Liver (tissue), 9 donors: Measurements from ENCODE around the gene CLEC3B. TPM values are rescaled to one million over a fixed set of nuclear protein-coding genes. Genes with fewer than 3 reads are reported as not detected.

Experiments used
- DNase-seq: peaks from one replicate; pipeline ENCODE4 v3.0.0-alpha.2; 2017; ENCODE audit warnings: low spot score
- H3K27ac ChIP-seq, 2 donors: one replicate each; pipeline ENCODE4 v1.7.0; 2013; ENCODE audit warnings: inconsistent platforms in 2 of 2, low read length in 2 of 2, control low read depth in 1 of 2, low read depth in 1 of 2, mild to moderate bottlenecking in 1 of 2
- H3K27me3 ChIP-seq, 4 donors: one replicate each; pipeline versions ENCODE4 v1.6.1 to v1.7.0; 2013; ENCODE audit warnings: low read length in 3 of 4, inconsistent platforms in 1 of 4, mild to moderate bottlenecking in 1 of 4, moderate library complexity in 1 of 4; ENCODE audit not compliant: control insufficient read depth in 4 of 4, insufficient read depth in 4 of 4
- H3K36me3 ChIP-seq, 4 donors: one replicate each; pipeline versions ENCODE4 v1.6.1 to v1.7.0; 2013; ENCODE audit warnings: low read length in 3 of 4, mild to moderate bottlenecking in 3 of 4, low read depth in 1 of 4, moderate library complexity in 1 of 4; ENCODE audit not compliant: control insufficient read depth in 4 of 4, insufficient read depth in 3 of 4
- H3K4me1 ChIP-seq, 4 donors: one replicate each; pipeline versions ENCODE4 v1.6.1 to v1.7.0; 2013; ENCODE audit warnings: low read length in 3 of 4, mild to moderate bottlenecking in 3 of 4, moderate library complexity in 1 of 4; ENCODE audit not compliant: control insufficient read depth in 4 of 4, insufficient read depth in 4 of 4
- H3K4me3 ChIP-seq, 3 donors: one replicate each; pipeline versions ENCODE4 v1.6.1 to v1.7.0; 2013; ENCODE audit warnings: low read length in 3 of 3, control low read depth in 1 of 3, low read depth in 1 of 3, mild to moderate bottlenecking in 1 of 3
- H3K9ac ChIP-seq, 2 donors: one replicate each; pipeline ENCODE4 v1.7.0; 2013; ENCODE audit warnings: low read length in 2 of 2, mild to moderate bottlenecking in 2 of 2, moderate library complexity in 2 of 2, control low read depth in 1 of 2, low read depth in 1 of 2
- H3K9me3 ChIP-seq, 4 donors: one replicate each; pipeline versions ENCODE4 v1.6.1 to v1.7.0; 2013; ENCODE audit warnings: low read length in 3 of 4; ENCODE audit not compliant: control insufficient read depth in 4 of 4
- EGR1 ChIP-seq, 2 donors: IDR thresholded peaks; 2 replicates each; pipeline ENCODE4 v1.6.1; 2016 to 2018; ENCODE audit warnings: antibody characterized with exemption in 2 of 2, low read depth in 2 of 2
- FOXA1 ChIP-seq: IDR thresholded peaks from 2 replicates; pipeline ENCODE4 v1.6.1; 2016; ENCODE audit warnings: antibody characterized with exemption
- FOXA2 ChIP-seq: IDR thresholded peaks from 2 replicates; pipeline ENCODE4 v1.6.1; 2016; ENCODE audit warnings: antibody characterized with exemption
- GABPA ChIP-seq, 2 donors: IDR thresholded peaks in 1 of 2; conservative IDR thresholded peaks in 1 of 2; 2 replicates each; pipeline ENCODE4 v1.6.1; 2016; ENCODE audit warnings: antibody characterized with exemption in 2 of 2, mild to moderate bottlenecking in 1 of 2, moderate library complexity in 1 of 2
- HNF4A ChIP-seq, 2 donors: conservative IDR thresholded peaks; 2 replicates each; pipeline ENCODE4 v1.6.1; 2016; ENCODE audit warnings: antibody characterized with exemption in 2 of 2, mild to moderate bottlenecking in 2 of 2
- HNF4G ChIP-seq: IDR thresholded peaks from 2 replicates; pipeline ENCODE4 v1.6.1; 2016; ENCODE audit warnings: antibody characterized with exemption
- JUND ChIP-seq, 2 donors: IDR thresholded peaks; 2 replicates each; pipeline ENCODE4 v1.6.1; 2016; ENCODE audit warnings: antibody characterized with exemption in 2 of 2
- NR2F2 ChIP-seq: IDR thresholded peaks from 2 replicates; pipeline ENCODE4 v1.6.1; 2016; ENCODE audit warnings: antibody characterized with exemption
- RAD21 ChIP-seq, 2 donors: IDR thresholded peaks; 2 replicates each; pipeline ENCODE4 v1.6.1; 2016; ENCODE audit warnings: antibody characterized with exemption in 2 of 2, mild to moderate bottlenecking in 2 of 2
- SP1 ChIP-seq: IDR thresholded peaks from 2 replicates; pipeline ENCODE4 v1.6.1; 2018; ENCODE audit warnings: antibody characterized with exemption, mild to moderate bottlenecking
- TAF1 ChIP-seq: conservative IDR thresholded peaks from 2 replicates; pipeline ENCODE4 v1.6.1; 2016; ENCODE audit warnings: antibody characterized with exemption, mild to moderate bottlenecking
- YY1 ChIP-seq: IDR thresholded peaks from 2 replicates; pipeline ENCODE4 v1.6.1; 2016; ENCODE audit warnings: antibody characterized with exemption, mild to moderate bottlenecking
- WGBS: extraction: QIAGEN DNeasy Blood & Tissue Kit; methylation state at CpG from one replicate; pipeline ENCODE4 v1.1.7; 2013; 5-methylcytosine and 5-hydroxymethylcytosine counted together
- polyA plus RNA-seq, 2 donors: library from polyadenylated mRNA; stranded (reverse) in 1 of 2; unstranded in 1 of 2; fragments of 200-250 nt in 1 of 2; fragments of >200 nt in 1 of 2; fragmentation: Nextera tagmentation in 1 of 2; extraction: Ambion mirVana in 1 of 2; gene quantifications; one replicate each; pipeline versions ENCODE4 v1.2.1 to v1.2.3, GENCODE V29; 2013 to 2015
- total RNA-seq, 2 donors: library from RNA; depleted of rRNA; stranded (reverse); fragments of >200 nt; gene quantifications; one replicate each; pipeline ENCODE4 v1.2.3, GENCODE V29; 2014
- TF ChIP-seq, protein P1 (sequence below): IDR thresholded peaks from 2 replicates; pipeline ENCODE4 v1.6.1; 2016; ENCODE audit warnings: antibody characterized with exemption, mild to moderate bottlenecking
- TF ChIP-seq, protein P2 (sequence below): fragments of 150-350 bp; IDR thresholded peaks from 2 replicates; pipeline ENCODE4 v1.5.1; 2017; ENCODE audit warnings: improper control_type of control experiment, low read depth, low read length; ENCODE audit not compliant: missing input control
- TF ChIP-seq, protein P3 (sequence below): IDR thresholded peaks from 2 replicates; pipeline ENCODE4 v1.6.1; 2016; ENCODE audit warnings: antibody characterized with exemption
- TF ChIP-seq, protein P4 (sequence below): IDR thresholded peaks from 2 replicates; pipeline ENCODE4 v1.6.1; 2016; ENCODE audit warnings: antibody characterized with exemption
- donor health status: healthy.
- donor health status: healthy.
- donor health status: healthy.
- donor health status: healthy.
- donor health status: healthy.

CLEC3B gene
- total and polyA plus RNA-seq, 4 donors = 7.7 to 28.8 (median 13.0) TPM

DNA sequence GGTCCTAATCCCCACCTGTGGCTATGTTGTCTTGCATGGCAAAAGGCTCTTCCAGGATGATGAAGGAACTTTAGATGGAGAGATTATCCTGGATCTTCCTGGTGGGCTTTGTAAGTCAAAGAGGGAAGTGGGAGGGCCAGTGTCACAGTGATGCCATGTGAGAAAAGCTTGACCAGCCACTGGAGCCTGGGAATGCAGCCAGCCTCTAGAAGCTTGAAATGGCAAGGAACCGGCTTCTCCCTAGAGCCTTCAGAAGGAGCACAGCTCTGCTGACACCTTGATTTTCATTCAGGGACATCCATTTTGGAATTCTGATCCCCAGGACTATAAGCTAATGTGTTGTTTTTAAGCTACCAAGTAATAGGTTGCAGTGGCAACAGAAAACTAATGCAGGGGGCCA lies 58.3 kb downstream of the CLEC3B start:
- Histone ChIP-seq H3K9ac (no peak overlapping the region), H3K27ac (no peak overlapping the region), H3K4me3 (no peak overlapping the region), H3K36me3 (no peaks in the 10 kb centered on the region), H3K9me3 (no peaks in the 10 kb centered on the region), H3K4me1 (no peaks in the 10 kb centered on the region), H3K27me3 (no peaks in the 10 kb centered on the region)
- TF ChIP-seq, protein P1, sequence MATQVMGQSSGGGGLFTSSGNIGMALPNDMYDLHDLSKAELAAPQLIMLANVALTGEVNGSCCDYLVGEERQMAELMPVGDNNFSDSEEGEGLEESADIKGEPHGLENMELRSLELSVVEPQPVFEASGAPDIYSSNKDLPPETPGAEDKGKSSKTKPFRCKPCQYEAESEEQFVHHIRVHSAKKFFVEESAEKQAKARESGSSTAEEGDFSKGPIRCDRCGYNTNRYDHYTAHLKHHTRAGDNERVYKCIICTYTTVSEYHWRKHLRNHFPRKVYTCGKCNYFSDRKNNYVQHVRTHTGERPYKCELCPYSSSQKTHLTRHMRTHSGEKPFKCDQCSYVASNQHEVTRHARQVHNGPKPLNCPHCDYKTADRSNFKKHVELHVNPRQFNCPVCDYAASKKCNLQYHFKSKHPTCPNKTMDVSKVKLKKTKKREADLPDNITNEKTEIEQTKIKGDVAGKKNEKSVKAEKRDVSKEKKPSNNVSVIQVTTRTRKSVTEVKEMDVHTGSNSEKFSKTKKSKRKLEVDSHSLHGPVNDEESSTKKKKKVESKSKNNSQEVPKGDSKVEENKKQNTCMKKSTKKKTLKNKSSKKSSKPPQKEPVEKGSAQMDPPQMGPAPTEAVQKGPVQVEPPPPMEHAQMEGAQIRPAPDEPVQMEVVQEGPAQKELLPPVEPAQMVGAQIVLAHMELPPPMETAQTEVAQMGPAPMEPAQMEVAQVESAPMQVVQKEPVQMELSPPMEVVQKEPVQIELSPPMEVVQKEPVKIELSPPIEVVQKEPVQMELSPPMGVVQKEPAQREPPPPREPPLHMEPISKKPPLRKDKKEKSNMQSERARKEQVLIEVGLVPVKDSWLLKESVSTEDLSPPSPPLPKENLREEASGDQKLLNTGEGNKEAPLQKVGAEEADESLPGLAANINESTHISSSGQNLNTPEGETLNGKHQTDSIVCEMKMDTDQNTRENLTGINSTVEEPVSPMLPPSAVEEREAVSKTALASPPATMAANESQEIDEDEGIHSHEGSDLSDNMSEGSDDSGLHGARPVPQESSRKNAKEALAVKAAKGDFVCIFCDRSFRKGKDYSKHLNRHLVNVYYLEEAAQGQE = no peak
- TF ChIP-seq FOXA2 (no peak), RAD21 (IDR thresholded peaks at IDR 0.05) (no peak), YY1 (no peak)
- TF ChIP-seq, protein P2, sequence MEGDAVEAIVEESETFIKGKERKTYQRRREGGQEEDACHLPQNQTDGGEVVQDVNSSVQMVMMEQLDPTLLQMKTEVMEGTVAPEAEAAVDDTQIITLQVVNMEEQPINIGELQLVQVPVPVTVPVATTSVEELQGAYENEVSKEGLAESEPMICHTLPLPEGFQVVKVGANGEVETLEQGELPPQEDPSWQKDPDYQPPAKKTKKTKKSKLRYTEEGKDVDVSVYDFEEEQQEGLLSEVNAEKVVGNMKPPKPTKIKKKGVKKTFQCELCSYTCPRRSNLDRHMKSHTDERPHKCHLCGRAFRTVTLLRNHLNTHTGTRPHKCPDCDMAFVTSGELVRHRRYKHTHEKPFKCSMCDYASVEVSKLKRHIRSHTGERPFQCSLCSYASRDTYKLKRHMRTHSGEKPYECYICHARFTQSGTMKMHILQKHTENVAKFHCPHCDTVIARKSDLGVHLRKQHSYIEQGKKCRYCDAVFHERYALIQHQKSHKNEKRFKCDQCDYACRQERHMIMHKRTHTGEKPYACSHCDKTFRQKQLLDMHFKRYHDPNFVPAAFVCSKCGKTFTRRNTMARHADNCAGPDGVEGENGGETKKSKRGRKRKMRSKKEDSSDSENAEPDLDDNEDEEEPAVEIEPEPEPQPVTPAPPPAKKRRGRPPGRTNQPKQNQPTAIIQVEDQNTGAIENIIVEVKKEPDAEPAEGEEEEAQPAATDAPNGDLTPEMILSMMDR = no peak
- TF ChIP-seq, protein P3, sequence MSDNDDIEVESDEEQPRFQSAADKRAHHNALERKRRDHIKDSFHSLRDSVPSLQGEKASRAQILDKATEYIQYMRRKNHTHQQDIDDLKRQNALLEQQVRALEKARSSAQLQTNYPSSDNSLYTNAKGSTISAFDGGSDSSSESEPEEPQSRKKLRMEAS = no peak
- DNase-seq = no peak
- 87% methylated on average over 1 of the region's 1 CpG for WGBS

DNA sequence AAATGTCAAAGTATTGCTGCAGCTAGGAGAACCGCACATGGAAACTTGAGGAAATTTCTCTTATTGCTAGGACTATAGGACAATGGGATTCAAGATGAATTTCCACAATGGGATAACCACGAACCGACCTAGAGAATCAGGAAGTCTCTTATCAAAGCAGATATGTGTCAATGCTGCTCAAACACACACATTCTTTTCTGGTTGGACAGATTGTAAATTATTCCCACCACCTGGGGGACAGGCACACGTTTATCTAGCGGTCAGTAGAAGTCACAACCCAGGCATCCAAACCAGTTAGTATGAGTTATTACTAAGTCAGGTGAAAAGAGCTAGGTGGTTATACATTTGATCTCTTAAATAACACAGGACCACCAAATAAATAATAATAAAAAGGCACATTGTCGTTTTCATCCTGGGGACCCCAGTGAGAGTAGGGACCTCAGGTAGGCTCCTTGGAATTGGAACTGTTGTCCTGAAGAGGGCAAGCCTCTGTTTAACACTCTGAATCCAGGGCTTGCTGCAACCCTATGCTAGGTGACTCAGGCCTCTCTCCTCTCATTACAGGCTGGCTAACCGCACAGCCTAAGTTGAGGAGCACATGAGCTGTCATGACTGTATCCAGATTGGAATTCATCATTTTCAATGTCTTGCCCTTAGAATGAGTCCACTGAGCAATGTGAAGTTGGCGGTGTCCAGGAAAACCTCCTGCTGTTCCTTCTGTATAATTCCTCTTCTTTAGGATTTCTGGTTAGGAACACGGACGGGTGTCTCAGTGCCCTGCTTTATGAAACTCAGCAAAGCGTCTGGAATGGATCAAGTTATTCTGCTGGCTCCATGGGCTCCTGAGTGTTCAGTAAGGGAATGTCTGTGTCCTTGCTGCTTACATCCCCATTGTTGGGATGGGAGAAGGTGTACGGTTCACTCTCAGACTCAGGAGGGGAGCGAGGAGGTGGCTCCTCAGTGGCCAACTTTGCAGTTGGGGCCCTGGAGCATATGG lies 59.0 kb downstream of the CLEC3B start:
- Histone ChIP-seq H3K4me3 (no peak overlapping the region), H3K27ac (no peak overlapping the region), H3K36me3 (no peaks in the 10 kb centered on the region), H3K9ac (no peak overlapping the region), H3K9me3 (no peaks in the 10 kb centered on the region), H3K27me3 (no peaks in the 10 kb centered on the region), H3K4me1 (no peaks in the 10 kb centered on the region)
- no peak for DNase-seq
- WGBS = 77% methylated on average over 13 of the region's 13 CpGs
- TF ChIP-seq JUND (IDR thresholded peaks at IDR 0.05) (no peak), RAD21 (IDR thresholded peaks at IDR 0.05) (no peak), HNF4A (conservative IDR thresholded peaks at IDR 0.05) (no peak), NR2F2 (no peak), EGR1 (IDR thresholded peaks at IDR 0.05; ENCODE audit: low read depth in 2 of 2) (no peak), HNF4G (no peak), FOXA2 (no peak), TAF1 (no peak), GABPA (IDR thresholded peaks at IDR 0.05 in 1 of 2, conservative IDR thresholded peaks at IDR 0.05 in 1 of 2) (no peak), YY1 (no peak), FOXA1 (no peak), SP1 (no peak)
- TF ChIP-seq, protein P2 = no peak
- TF ChIP-seq, protein P3 = no peak
- TF ChIP-seq, protein P1 = no peak
- TF ChIP-seq, protein P4, sequence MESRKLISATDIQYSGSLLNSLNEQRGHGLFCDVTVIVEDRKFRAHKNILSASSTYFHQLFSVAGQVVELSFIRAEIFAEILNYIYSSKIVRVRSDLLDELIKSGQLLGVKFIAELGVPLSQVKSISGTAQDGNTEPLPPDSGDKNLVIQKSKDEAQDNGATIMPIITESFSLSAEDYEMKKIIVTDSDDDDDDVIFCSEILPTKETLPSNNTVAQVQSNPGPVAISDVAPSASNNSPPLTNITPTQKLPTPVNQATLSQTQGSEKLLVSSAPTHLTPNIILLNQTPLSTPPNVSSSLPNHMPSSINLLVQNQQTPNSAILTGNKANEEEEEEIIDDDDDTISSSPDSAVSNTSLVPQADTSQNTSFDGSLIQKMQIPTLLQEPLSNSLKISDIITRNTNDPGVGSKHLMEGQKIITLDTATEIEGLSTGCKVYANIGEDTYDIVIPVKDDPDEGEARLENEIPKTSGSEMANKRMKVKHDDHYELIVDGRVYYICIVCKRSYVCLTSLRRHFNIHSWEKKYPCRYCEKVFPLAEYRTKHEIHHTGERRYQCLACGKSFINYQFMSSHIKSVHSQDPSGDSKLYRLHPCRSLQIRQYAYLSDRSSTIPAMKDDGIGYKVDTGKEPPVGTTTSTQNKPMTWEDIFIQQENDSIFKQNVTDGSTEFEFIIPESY = no peak
